ENCODE results near the gene PPM1J.
A peak's percentile ranks its signal among the peaks of the same experiment; 100 is the strongest.

The PPM1J gene

GRCh38 chr1:112686417-112686816 lies 28.7 kb downstream of the PPM1J start:
- no peak for DNase-seq

- DNase-seq, result no peak
Observed at GRCh38 chr1:112685913-112686312, 29.2 kb downstream of the PPM1J start.

- DNase-seq, result no peak
Observed at GRCh38 chr1:112678605-112679004, 36.5 kb downstream of the PPM1J start.

- DNase-seq, result no peak
Observed at GRCh38 chr1:112677501-112677900, 37.6 kb downstream of the PPM1J start.

GRCh38 chr1:112676543-112676942 lies 38.6 kb downstream of the PPM1J start:
- DNase-seq, result no peak

- DNase-seq, result no peak
Observed at GRCh38 chr1:112675728-112676381, 39.3 kb downstream of the PPM1J start.

GRCh38 chr1:112674986-112675727 lies 40.0 kb downstream of the PPM1J start:
- DNase-seq, result peak; percentile 34

- DNase-seq, result peak; percentile 45
Observed at GRCh38 chr1:112674440-112674985, 40.6 kb downstream of the PPM1J start, which contains the start of gene MOV10. TSS of gene MOV10 (plus strand) at chr1:112674659. CDS start at chr1:112674913, 254 bp downstream.

GRCh38 chr1:112673592-112674439 lies 41.3 kb downstream of the PPM1J start:
- peak; percentile 7 for DNase-seq

GRCh38 chr1:112672842-112673241 lies 42.3 kb downstream of the PPM1J start:
- no peak for DNase-seq

- DNase-seq, result no peak
Observed at GRCh38 chr1:112672009-112672408, 43.1 kb downstream of the PPM1J start.

GRCh38 chr1:112666946-112667345 lies 48.2 kb downstream of the PPM1J start:
- no peak for DNase-seq

- no peak for DNase-seq
Observed at GRCh38 chr1:112665857-112666256, 49.3 kb downstream of the PPM1J start.
